NT2/D1 (cell line): ENCODE results near the gene RNF130.

Experiments used
- YY1 ChIP-seq: IDR thresholded peaks from 2 replicates; pipeline ENCODE4 v1.6.1; 2011; ENCODE audit not compliant: insufficient read length, insufficient read depth
- ZNF274 ChIP-seq: IDR thresholded peaks from 2 replicates; pipeline ENCODE4 v1.6.1; 2011; ENCODE audit warnings: mild to moderate bottlenecking, low read depth, low read length

GRCh38 chr5:180020176-180020575 is 51.4 kb downstream of the RNF130 start:
- TF ChIP-seq ZNF274 (no peak), YY1 (no peak)
